T1000 (cell line): ENCODE results near the gene GFRA1.

Experiments used
- DNase-seq: peaks from one replicate; lab custom pipeline; 2025; ENCODE audit warnings: mixed read lengths; lab: John Stamatoyannopoulos, UW

GFRA1 gene

DNA sequence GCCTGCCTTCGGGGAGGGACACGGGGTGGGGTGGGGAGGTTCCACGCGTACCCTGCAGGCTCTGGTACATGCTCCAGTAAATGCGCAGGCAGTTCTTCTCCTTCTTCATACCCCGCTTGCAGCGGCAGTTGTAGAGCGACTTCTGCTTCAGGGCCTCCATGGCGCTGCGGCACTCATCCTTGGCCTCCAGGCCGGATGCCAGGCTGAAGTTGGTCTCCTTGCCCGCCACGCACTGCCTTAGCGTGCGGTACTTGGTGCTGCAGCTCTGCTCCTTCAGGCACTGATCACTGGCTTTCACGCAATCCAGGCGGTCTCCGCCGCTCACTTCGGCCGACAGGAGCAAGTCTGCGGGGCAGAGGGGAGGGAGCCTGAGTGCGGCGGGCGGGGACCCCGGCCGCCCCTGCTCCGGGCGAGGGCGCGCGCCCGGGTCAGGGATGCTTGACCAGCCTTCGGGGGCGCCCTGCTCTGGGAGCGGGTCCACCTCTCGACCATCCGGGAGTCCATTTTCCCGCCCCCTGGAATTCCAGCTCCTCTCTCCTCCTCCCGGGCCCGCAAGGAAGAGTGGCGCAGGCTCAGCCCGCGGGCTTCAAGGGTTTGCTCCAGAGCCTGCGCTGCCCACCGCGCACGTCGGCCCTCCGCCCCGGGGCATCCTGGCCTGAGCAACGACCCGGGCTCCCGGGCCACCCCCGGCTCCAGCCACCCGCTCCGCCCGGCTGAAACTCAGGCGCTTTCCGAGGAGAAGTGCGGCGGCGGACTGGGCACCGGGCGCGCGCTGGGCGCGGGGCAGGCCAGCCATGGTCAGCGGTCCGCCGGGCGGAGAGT is 2.0 kb downstream of the GFRA1 start:
- DNase-seq: no peak

GRCh38 chr10:116270126-116270770 is 2.8 kb downstream of the GFRA1 start:
- no peak for DNase-seq

DNA sequence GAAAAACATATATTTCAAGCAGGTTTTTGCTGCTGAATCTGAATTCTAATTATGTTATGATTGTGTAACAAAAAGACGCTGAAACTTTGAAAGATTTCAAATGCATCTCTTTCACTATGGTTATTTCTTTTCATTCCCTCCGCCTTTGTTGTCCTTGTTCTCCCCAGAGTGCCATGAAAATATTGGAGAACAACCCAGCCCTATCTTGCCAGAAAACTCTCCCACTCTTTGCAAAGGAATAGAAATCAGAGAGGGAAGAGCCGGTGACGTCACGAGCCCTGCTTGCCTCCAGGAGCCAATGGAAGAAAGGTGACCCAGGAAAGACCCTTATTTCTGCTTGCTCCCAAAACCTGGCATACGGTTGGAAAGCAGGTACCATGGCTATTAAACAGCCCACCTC is 3.4 kb downstream of the GFRA1 start:
- DNase-seq: no peak

GRCh38 chr10:116268976-116269375 is 4.0 kb downstream of the GFRA1 start:
- no peak for DNase-seq

- no peak for DNase-seq
Observed at GRCh38 chr10:116265686-116266085, 7.3 kb downstream of the GFRA1 start.

DNA sequence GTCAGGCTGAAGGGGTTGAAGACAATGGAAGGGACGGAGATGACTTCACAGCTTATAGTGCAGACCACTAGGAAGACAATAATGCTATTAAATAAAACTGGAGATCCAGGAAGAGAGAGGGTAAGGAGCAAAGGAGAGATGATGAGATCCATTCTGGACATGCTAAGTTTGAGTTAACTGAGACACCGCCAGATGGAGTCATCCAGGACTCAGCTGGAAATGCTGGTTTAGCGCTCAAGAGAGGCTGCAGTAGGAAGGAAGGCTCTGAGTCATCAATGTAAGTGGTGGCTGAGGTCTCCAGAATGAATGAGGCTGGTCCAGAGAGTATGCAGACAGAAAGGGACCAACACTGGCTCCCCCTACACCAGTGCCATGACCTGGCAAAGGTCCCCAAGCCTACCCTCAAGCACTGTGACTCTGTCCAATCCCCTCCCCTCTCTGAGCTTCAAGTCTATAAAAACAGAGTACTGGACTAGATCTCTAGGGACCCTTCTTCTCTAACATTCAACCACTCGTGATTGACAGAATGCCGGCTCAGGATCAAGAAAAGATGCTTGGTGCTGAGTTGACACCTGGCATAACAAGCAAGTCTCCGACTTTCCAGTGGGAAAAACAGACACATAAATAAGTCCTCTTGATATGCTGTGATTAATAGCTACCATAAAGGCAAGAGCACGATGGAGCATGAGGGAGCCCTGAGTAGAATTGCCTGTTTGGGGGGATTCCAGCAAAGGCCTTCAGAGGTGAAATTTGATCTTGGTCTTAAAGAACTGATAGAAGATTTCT is 8.9 kb downstream of the GFRA1 start:
- no peak for DNase-seq

DNA sequence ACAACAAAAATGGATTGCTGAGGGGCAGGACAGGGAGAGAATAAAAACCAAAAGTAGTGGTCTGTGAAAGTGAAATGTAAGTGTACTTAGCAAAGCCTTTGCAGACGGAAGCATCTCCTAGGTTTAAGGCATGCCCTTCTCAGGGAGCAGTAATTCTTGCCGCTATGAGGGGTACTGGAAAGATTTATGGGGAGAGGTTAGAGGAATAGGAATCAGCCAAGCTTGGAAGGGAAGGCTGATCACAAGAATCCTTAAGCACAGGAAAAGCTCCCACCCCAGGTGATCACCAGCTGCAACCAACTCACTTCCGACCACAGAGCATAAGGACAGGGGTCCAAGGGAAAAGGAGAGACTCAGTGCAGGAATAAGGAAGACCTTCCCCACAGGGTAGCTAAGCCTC is 10.3 kb downstream of the GFRA1 start:
- no peak for DNase-seq

DNA sequence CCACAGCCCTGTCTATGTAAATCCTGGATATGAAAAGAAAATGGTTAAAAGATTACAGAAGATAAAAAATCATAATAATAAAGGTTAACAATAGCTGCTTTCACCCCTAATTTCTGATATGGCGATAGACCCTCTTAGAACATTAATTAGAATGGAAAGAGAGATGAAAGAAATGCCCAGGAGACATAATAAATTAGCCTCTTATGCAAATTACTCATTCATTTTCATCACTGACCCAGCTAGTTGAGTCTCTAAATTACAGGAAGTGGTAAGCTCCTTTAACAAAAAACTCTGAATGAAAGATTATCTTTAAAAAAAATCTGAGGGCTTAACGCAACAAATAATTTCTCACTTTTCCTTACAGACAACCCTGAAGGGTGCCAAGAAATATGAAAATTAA is 12.4 kb downstream of the GFRA1 start:
- no peak for DNase-seq

DNA sequence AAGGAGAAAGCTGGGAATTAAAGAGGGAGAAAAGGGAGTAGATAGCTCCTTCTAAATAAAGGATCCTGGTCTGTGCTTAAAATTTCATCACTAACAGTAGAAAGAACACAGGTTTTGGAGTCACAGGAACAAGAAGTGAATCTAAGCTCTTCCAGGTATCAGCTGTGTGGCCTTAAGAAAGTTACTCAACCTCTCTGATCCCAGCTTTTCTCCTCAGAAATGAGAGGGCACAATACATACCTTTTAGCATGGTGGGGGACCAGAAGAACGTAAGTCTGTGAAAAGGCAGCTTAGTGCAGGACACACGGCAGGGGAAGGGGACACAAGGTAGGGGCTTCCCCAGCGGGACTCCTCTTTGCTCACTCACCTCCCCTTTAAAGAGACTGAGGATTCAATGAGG is 13.4 kb downstream of the GFRA1 start:
- no peak for DNase-seq

GRCh38 chr10:116257785-116258184 is 15.2 kb downstream of the GFRA1 start:
- no peak for DNase-seq

GRCh38 chr10:116256752-116257259 is 16.2 kb downstream of the GFRA1 start:
- no peak for DNase-seq

DNA sequence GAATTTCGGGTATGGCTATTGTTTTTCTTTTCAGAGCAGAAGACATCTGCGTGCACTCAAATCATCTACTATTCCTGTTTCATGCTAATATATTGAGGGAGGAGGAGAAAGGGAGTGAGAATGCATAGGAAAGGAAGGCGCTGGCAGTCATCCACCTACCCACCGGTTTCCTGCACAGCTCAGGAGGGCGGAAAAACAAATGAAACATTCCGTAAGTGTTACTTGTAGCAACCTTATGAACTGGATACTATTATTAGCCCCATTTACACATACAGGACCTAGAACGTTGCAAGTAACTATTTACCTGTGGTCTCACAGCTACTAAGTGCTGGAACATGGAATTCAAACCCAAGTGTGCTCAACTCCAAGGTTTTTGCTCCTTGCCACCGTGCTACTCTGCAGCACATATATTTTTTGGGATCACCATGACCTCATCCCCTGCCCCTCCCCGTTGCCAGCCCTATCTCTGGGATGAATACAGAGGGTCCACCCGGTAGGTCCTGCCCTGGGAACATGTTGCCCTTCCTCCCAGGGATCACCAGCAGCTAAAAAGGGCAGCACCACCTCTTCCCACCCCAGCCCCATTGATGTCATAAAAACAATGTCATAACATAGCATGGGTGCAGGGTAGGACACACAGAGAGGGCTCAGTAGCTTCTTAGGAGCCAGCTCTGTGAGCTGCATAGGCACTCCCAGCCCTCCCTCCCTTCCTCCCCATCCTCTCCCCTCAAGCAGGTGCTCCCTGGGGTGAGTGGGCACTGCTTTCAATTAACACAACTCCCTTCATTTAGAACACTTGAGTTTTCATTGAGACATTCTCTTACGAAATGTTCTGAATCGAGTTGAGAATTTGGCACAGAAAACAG is 16.9 kb downstream of the GFRA1 start:
- DNase-seq: no peak

GRCh38 chr10:116254422-116255155 is 18.4 kb downstream of the GFRA1 start:
- no peak for DNase-seq

DNA sequence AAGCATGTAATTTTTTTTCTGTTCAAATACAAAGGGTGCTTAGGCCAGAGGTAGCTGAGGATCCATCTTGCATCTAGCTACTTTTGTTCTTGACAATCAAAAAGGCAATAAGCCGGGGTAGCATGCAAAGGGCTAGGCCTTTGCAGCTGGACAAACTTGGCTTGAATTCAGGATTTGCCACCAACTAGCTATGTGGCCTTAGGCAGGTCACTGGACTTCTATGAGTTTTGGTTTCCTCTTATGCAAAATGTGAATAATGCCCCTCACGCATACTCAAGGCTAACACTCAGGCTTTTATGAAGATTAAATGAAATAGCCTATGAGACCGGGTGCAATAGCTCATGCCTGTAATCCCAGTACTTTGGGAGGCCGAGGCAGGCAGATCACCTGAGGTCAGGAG is 19.3 kb downstream of the GFRA1 start:
- DNase-seq: no peak

DNA sequence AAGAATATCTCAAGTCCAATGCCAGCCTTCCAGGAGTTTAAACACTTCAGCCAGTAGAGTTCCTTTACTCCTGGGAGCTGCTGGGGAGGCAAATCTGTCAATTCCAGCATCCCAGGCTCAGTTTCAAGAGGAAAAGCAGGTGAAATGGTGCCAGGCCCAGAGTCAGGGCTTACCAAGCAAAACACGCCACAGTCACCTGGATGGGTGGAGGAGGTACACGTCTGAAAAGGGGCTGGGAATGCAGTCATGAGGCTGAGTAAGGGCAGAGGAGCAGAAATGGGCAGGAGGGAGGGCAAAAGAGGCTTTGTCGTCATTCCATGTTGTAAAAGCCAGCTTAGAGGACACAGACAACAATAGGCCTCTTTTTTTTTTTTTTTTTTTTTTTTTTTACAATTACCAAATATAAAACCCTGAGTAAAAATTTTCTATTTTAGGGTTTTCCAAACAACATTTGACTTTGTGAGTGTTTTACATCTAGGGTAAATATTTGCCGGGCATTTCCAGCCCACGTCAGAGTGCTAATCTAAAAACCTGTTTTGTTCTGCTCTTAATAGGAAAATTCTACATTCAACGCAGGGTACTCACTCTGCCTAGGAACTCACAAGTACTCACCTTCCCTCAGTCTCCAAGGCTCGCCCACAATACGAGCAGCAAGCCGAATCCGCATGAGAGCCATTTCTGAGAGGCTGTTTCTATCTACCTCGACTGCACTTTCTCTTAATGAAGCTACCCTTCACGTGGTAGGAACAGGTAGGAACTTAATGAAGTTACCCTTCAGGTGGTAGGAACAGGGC is 21.2 kb downstream of the GFRA1 start:
- DNase-seq: no peak

DNA sequence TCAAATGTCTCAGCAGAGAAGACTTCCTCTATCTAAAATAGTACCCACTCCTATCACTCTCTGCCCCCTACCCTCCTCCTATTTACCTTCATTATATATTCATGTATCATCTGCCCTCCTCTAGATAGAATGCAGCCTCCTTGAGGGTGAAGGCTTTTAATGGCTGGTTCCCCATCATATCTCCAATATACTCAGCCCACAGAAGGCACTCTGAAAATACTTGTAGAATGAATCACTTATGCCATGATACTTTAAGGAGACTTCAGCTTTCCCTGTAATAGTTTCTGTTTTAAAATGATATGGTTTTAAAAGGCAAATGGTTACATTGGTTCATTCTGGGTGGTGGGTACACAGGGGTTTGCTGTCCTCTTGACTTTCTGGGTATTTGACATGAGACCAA is 25.3 kb downstream of the GFRA1 start:
- no peak for DNase-seq

- DNase-seq: no peak
Observed at GRCh38 chr10:116246263-116246662, 26.7 kb downstream of the GFRA1 start.

GRCh38 chr10:116245156-116245555 is 27.9 kb downstream of the GFRA1 start:
- no peak for DNase-seq

DNA sequence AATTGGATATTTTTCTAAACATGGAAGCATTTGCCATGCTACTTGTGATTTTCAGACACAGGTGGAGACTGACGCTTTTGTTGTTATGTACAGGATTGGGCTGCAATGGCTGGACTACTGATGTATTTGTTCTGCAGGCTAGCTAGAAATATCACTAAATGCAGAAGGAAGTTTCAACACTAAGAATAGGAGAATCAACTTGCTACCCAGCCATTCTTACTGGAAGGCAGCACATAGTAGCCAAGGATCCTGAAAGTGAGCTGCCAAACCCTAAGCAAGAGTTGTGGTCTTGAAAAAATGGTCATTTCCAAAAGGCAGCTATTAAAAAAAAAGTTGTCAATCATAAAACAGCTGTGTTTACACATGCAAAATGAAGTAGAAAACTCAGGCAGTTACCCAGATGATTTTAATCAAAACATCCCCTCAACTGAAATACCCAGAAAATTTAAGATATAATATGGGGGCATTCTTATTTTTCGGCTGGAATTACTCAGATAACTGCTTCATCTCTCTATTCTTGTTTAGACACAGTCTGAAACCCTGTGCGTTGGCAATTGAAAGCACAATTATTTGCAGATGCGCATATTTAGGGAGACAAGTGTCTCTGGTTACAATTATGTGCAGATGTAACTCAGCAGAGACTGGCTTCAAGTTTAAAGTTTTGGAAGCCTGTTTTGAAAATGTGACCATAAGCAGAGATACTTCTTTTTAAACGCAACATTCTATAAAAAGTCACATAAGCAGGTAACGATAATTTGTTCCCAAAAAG is 31.2 kb downstream of the GFRA1 start:
- no peak for DNase-seq
